Endothelial cell (in vitro differentiated cells): Measurements from ENCODE around the gene UNK. TPM values are rescaled to one million over a fixed set of nuclear protein-coding genes. Genes with fewer than 3 reads are reported as not detected.

Source experiments
- DNase-seq: peaks from one replicate; pipeline ENCODE4 v3.0.0; 2021; ENCODE audit warnings: low spot score
- H3K27ac Mint-ChIP-seq: one replicate; pipeline ENCODE4 v1.8.0; 2021; ENCODE audit warnings: mixed read lengths, inconsistent platforms; ENCODE audit not compliant: unreplicated experiment
- H3K27me3 Mint-ChIP-seq: one replicate; pipeline ENCODE4 v1.8.0; 2021; ENCODE audit warnings: mild to moderate bottlenecking, moderate library complexity, mixed read lengths, inconsistent platforms; ENCODE audit not compliant: unreplicated experiment
- H3K36me3 Mint-ChIP-seq: one replicate; pipeline ENCODE4 v1.8.0; 2021; ENCODE audit warnings: mild to moderate bottlenecking, low read depth, mixed read lengths, inconsistent platforms; ENCODE audit not compliant: unreplicated experiment
- H3K4me1 Mint-ChIP-seq: one replicate; pipeline ENCODE4 v1.8.0; 2021; ENCODE audit warnings: mild to moderate bottlenecking, mixed read lengths, inconsistent platforms; ENCODE audit not compliant: unreplicated experiment
- H3K4me3 Mint-ChIP-seq: one replicate; pipeline ENCODE4 v1.8.0; 2021; ENCODE audit warnings: mild to moderate bottlenecking, mixed read lengths, inconsistent platforms; ENCODE audit not compliant: unreplicated experiment
- H3K9me3 Mint-ChIP-seq: one replicate; pipeline ENCODE4 v1.8.0; 2021; ENCODE audit warnings: mixed read lengths, inconsistent platforms; ENCODE audit not compliant: unreplicated experiment
- CTCF ChIP-seq: fragments of 200-600 bp; sonication (generic); IDR thresholded peaks from one replicate; pipeline ENCODE4 v1.5.0; 2021; ENCODE audit warnings: antibody characterized with exemption; ENCODE audit not compliant: unreplicated experiment
- total RNA-seq: library from RNA; stranded (reverse); fragmentation: NEBNext Ultra II Directional; extraction: Animal tissue kit (Norgen Biotek cat#: 25700); gene quantifications from one replicate; pipeline ENCODE4 v1.2.1, GENCODE V29; 2021; ENCODE audit not compliant: unreplicated experiment

Gene UNK
- total RNA-seq, 1 donor from 2014 or later, result 28.8 TPM

GRCh38 chr17:75767881-75768280 is 16.7 kb upstream of the UNK start:
- H3K4me1 Mint-ChIP-seq, result peaks cover 11% of the 10 kb centered on the region
- H3K27ac Mint-ChIP-seq, result no peak overlapping the region
- peaks cover 12% of the 10 kb centered on the region for H3K27me3 Mint-ChIP-seq
- no peaks in the 10 kb centered on the region for H3K36me3 Mint-ChIP-seq
- H3K4me3 Mint-ChIP-seq, result no peak overlapping the region
- no peaks in the 10 kb centered on the region for H3K9me3 Mint-ChIP-seq
- DNase-seq, result no peak
- no peak for TF ChIP-seq CTCF

GRCh38 chr17:75769536-75769935 is 15.1 kb upstream of the UNK start:
- DNase-seq, result no peak
- Mint-ChIP-seq H3K9me3 (no peaks in the 10 kb centered on the region), H3K27me3 (peaks cover 12% of the 10 kb centered on the region), H3K36me3 (no peaks in the 10 kb centered on the region), H3K4me3 (no peak overlapping the region), H3K27ac (no peak overlapping the region), H3K4me1 (peaks cover 11% of the 10 kb centered on the region)
- no peak for TF ChIP-seq CTCF

GRCh38 chr17:75771334-75772281 is 13.0 kb upstream of the UNK start:
- peaks cover 12% of the 10 kb centered on the region for H3K27me3 Mint-ChIP-seq
- DNase-seq, result no peak
- no peak for TF ChIP-seq CTCF
- no peak overlapping the region for H3K4me3 Mint-ChIP-seq
- H3K4me1 Mint-ChIP-seq, result peaks cover 12% of the 10 kb centered on the region
- H3K27ac Mint-ChIP-seq, result peak overlapping the region; percentile 81
- no peaks in the 10 kb centered on the region for H3K9me3 Mint-ChIP-seq
- peaks cover 2% of the 10 kb centered on the region for H3K36me3 Mint-ChIP-seq

- no peak for DNase-seq
- peaks cover 7% of the 10 kb centered on the region for H3K27me3 Mint-ChIP-seq
- peaks cover 19% of the 10 kb centered on the region for H3K36me3 Mint-ChIP-seq
- no peaks in the 10 kb centered on the region for H3K9me3 Mint-ChIP-seq
- H3K27ac Mint-ChIP-seq, result peak overlapping the region; percentile 18
- no peak for TF ChIP-seq CTCF
- H3K4me1 Mint-ChIP-seq, result peaks cover 26% of the 10 kb centered on the region
- H3K4me3 Mint-ChIP-seq, result no peak overlapping the region
Measured at GRCh38 chr17:75773121-75773807, 11.3 kb upstream of the UNK start.
